Measurements from ENCODE around the gene KCNG2.

DNA sequence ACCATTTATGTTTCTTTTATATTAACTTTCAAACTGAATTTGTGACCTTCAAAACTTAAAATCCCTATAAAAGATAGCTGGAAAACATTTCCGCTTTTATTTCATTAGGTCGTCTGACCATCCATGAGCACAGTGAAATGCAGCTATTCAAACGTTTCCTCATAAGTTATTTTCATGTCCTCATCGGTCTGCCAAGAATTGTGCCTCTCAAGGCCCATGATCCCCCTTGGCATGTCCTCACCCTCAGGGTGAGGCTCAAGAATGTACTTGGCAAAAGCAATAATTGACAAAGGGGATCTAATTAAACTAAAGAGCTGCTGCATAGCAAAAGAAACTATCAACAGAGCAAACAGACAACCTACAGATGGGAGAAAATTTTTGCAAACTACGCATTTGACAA, 141.4 kb downstream of the KCNG2 start:
- TF ChIP-seq, protein P1, sequence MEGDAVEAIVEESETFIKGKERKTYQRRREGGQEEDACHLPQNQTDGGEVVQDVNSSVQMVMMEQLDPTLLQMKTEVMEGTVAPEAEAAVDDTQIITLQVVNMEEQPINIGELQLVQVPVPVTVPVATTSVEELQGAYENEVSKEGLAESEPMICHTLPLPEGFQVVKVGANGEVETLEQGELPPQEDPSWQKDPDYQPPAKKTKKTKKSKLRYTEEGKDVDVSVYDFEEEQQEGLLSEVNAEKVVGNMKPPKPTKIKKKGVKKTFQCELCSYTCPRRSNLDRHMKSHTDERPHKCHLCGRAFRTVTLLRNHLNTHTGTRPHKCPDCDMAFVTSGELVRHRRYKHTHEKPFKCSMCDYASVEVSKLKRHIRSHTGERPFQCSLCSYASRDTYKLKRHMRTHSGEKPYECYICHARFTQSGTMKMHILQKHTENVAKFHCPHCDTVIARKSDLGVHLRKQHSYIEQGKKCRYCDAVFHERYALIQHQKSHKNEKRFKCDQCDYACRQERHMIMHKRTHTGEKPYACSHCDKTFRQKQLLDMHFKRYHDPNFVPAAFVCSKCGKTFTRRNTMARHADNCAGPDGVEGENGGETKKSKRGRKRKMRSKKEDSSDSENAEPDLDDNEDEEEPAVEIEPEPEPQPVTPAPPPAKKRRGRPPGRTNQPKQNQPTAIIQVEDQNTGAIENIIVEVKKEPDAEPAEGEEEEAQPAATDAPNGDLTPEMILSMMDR (IDR thresholded peaks at IDR 0.05), result no peak
- no peak for TF ChIP-seq EZH2 (IDR thresholded peaks at IDR 0.05; ENCODE audit: borderline replicate concordance, insufficient read depth, low read depth, low read length, poor library complexity, severe bottlenecking)
